NCI-H774 (cell line): ENCODE results near the gene MED8.

ENCODE experiments used
- DNase-seq: peaks from one replicate; lab custom pipeline; 2025; lab: John Stamatoyannopoulos, UW

Gene MED8, protein sequence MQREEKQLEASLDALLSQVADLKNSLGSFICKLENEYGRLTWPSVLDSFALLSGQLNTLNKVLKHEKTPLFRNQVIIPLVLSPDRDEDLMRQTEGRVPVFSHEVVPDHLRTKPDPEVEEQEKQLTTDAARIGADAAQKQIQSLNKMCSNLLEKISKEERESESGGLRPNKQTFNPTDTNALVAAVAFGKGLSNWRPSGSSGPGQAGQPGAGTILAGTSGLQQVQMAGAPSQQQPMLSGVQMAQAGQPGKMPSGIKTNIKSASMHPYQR

DNA sequence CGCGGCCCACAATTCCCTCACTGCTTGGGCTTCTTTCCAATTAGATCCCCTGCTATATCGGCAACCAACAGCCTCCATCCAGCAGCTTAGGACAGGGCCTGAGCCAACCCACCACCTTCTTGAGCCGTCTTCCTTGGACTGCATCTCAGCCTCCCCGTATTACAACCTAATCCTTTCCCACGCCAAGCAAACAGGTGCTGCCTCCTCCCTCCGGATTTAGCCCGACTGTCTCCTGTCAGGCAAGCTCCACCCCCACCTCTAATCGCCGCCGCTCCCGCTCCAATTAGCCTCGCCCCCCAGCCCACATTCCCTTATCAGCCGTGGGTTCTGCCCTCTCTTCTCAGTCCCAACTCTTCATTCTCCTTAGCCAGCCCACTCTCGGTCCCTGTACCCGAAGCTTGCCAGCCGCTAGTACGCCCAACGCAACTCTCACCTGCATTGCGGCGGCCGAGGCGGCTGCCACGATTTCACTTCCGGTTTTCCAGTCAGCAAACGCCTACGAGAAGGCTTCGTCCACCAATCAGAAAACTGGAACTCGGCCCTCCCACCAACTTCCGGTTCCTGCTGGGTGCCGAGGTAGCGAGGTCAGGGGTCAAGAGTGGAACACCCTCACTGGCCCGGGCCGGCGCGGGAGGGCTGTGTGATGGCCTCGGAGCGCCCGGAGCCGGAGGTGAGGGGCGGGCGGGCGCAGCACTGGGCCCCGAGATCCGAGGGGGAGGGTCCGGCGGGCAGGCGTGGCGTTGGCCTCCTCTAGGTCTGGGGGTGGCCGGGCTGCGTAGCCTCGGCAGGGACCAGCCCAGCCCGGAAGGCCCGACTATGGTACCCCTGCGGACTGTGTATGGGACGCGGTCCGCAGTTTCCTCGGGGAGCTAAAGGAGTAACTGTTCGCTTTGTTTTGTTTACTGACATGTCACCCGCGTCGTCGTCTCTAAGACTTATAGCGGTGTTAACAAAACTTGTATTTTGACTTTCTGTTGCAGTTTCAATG is at the start of gene MED8, which contains the start of gene SZT2:
Gene MED8, minus strand, starts transcription at position 475 of the 988 bp plus-strand sequence. Its CDS starts 36 bp downstream, at position 439.
Gene SZT2, plus strand, starts transcription at position 574 of the 988 bp plus-strand sequence. Its CDS starts 70 bp downstream, at position 644.
- DNase-seq: peak; percentile 99

DNA sequence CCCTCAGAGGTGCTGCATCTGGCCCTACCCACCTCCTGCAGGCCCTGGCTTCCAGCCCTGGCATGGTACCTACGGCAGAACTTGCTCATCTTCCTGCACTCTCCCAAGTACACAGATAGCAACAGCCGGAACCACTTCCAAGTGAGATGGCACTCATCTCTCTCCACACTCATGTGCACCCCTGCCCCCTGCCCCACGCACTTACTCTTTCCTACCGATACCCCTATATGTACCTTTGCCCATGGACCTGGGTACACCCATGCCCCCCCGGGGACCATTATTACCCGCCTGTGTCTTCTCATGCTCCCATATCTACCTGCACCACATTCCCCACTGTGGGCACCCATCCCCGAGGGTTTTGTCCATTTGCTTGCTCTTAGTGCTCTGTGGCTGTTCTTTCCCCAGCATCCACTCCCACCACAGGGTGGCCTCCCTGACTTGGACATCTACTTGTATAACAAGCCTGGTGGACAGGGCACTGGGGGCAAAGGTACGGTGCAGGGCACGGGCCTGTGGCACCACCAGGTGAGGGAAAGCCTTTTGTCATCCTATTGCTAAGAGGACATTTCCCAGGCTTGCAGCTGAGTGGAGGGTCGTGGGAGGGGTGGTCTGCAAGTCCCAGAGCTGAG is 49.5 kb upstream of the MED8 start:
- DNase-seq: no peak

DNA sequence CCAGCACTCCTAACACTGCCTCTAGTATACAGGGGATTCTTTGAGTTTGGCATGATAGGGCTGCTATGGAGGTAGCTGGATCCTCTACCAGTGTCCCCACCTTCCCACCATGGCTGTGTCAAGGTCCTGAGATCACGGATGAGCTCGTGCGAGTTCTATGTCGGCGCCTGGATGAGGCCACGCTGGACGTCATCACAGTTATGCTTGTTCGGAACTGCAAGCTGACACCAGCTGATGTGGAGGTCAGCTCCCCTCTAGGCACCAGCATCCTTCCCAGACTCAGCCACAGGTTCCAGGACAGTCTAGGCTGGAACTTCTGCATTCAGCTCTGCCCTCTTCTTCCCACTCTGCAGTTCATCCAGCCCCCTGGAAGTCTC is 49.0 kb upstream of the MED8 start:
- no peak for DNase-seq

DNA sequence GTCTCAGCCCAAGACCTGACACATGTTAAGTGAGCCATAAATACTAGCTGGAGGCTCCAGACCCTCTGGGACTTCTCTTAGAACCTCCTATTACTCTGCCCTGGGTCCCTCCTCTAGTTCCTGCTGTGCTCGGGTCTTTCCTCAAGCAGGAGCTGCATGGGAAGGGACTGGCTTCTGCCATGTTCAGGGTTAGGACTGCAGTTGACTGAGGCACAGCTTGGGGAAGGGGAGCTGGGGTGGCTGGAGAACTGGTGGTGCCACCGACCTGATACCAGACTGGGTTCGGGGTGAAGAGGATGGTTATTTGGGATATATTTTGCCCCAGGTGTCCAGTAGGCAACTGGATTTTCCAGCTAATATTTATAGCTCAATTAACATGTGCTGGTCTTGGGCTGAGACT is 48.4 kb upstream of the MED8 start:
- DNase-seq: no peak

DNA sequence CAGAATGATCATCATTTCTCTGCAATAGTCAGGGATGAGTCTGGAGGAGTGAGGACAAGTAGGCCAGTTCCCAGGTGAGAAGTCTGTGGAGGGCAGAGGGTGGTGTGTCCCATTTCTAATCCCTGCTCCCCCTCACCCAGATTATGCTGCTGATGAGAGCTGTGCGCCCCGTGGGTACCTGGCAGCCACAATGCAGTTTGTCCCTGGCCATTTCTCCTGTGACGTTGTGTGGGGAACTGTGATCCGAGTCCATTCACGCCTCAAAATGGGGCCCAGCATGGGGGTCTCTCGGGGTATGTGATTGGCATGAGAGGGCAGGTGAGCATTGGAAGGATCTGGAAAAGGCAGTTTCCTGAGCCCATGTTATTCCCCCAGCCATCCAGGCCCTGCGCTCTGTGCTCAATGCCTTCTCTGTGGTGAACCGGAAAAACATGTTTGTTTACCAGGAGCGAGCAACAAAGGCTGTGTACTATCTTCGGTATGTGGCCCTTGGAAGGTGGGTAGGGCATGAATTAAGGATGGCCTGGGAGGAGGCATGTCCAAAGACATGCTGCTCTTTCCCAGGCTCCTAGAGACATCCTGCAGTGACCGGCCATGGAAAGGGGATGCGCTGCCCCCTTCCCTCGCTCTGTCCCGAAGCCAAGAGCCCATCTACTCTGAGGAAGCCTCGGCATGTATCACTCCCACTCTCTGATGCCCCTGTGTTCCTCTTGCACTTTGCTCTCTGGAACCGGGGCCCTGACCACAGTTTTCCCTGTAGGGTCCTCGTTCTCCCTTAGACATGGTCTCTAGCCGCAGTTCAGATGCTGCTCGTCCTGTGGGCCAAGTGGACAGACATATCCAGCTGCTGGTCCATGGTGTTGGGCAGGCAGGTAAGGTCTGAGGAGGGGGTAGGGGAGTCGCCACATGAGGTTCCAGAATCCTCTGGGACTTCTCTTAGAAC is 47.7 kb upstream of the MED8 start:
- DNase-seq: no peak

DNA sequence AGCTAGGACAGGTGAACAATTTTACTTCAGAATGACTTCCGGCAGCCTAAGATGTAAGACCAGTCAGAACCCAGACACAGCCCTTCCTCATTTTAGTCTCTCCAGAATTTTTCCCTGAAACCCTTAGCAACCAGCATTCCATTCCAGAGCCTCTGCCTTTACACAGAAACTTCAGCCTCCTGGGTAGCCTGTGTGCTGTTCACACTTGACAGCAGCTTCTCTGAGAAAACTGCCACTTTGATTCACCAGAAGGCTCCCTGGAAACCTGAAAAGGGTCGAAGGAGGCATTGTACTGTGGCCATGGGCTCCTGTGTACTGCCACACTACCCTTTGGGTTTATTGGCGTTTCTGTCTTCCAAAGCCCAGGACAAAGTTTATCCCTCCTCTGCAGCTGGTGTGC is 46.8 kb upstream of the MED8 start:
- no peak for DNase-seq

DNA sequence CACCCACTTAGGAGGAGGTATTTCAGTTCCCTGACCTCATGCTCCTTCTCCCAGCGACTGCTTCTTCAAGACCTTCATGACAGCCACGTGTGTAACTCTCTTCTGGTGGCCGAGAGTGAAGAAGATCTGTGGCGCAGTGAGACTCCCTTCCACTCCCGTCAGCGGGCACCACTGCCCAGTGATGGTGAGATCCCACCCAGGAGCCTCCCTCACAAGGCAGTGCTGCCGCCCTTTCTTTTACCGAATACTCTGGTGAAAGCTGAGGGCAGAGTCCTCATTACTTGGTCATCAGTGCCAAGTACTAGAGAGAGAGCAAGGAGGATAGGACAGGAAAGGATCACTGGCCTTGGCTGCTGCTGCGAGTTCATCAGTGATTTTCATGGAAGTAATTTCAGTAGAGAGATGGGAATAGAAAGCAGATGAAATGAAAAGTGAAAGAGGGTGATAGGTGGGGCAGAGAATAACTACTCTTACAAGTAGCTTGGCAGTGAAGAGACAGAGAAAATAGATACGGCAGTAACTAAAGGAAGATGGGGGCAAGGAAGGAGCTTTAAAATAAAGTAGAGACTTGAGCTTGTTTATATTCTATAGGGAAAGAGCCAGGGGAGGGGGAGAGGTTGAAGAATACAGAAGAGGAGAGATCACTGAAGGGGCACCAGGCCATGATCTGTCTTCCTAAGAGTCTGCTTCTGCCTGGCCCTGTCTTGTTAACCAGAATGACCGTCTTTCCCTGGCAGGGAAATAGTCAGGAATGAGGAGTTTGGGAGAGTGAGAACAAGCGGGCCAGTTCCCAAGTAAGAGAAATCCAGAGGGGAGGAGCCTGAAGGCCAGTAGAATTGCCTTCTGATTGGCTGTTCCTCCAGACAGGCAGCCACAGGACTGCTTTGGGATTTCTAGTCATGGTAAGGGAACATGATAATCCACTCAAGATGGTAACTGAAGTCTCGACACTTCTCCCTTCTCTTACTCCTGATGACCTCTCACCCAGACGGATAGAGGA is 45.8 kb upstream of the MED8 start:
- DNase-seq: no peak

DNA sequence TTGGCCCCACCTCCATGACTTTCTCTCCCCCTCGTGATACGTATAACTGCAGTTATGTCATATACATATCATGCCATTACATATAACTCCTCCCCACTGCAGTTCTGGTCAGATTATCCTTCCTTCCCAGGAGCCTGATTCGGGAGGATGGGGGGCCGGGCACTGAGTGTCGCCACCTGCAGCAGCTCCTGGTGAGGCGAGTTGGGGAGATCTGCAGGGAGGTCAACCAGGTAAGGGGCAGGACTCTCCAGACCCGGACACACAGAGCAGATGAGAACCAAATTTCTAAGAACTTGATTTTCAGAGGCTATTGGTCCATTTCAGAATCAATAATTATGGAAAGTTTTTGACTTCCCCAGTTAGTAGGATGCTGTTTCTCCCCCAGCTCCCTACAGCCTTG is 44.7 kb upstream of the MED8 start:
- no peak for DNase-seq

DNA sequence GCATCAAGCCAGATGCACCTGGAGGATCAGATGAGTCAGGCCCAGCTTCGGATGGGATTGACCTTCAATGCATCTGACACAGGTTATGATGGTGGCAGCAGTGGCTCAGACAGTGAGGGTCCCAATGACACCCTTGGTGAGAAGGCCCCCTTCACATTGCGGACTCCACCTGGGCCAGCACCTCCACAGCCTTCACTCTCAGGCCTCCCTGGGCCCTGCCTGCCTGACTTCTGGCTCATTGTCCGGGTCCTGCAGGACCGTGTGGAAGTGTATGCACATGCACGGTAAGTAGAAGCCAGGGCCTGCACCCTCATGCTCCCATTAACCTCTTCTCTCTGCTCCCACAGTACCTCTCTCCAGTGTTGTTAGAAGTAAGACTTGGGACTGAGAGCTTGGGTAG is 43.3 kb upstream of the MED8 start:
- no peak for DNase-seq

DNA sequence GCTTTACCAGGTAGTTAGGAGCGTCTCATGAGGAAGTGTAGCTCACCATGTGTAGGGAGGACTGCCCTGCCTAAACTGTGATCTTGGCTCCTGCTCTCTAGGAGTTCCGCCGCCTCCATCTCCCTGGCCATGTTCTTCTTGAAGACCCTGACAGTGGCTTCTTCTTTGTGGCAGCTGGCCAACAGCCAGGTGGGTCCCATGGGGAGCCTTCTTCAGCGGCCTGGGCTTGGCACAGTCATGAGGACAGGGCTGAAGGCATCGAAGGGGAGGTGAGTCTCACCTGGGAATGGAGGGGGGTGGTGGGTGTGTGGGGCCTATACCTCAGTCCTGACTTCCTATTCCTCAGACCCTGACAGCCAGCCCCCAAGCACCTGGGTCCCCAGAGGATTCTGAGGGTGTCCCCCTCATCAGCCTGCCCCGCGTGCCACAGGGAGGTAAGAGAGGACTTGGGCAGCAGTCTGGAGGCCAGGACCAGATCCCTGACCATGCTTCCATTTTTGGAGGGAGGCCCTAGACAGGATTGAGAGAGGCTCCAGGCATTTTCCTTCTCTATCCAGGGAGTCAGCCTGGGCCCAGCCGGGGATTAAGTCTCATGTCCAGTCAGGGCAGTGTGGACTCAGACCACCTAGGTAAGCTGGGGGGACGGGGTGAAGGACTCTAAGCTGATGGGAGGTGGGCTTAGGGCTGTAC is 42.7 kb upstream of the MED8 start:
- DNase-seq: no peak

DNA sequence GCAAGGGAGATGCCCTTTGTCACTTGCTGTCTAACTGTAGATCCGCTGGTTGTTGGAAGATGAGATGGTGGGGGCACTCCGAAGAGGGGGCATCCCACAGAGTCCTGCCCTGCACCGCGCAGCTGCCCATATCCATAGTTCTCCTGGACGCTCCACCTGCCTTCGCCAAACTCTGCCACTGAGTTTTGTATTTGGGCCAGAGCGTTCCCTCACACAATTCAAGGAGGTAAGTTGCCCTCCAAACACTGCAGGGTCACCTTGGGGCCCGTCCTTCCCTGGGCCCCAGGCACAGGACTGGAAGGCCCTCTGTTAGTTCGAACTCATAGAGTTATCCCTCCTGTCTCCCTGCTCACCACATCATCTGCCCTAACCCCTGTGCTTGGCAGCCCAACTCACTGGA is 42.1 kb upstream of the MED8 start:
- no peak for DNase-seq

DNA sequence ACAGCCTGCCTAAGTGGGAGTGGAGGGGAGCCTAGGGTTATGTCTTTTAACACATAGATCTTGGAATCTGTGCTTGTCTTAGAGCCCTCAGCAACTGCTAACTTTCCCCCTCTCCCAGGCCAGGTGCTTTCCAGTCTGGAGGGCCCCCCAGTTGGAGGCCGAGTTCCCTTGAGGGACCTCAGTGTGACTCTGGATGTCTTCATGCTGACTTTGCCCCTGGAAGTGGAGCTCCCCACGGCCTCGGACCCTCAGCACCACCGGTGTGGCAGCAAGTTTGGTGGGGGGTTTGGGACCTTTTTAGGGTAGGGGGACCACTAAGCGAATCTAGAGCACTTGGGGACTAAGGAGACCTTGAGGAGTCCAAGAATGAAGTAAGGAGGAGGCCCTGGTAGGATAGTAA is 41.2 kb upstream of the MED8 start:
- no peak for DNase-seq

DNA sequence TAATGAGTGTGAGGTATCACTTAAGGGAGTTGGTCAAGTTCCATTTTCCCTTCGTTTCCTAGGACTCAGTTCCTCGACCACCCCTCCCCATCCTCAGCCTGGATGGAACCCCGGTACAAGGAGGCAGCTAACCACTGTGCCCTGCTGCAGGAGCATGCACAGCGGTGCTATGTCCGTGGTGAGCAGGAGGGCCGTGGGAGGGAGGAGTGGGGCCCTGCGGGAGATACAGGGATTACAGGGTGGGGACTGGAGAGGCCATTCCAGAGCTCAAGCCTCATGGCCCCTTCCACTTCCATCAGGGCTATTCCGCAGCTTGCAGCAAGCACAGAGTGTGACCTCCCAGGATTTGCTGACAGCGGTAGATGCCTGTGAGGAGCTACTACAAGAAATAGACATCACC is 38.3 kb upstream of the MED8 start:
- no peak for DNase-seq

DNA sequence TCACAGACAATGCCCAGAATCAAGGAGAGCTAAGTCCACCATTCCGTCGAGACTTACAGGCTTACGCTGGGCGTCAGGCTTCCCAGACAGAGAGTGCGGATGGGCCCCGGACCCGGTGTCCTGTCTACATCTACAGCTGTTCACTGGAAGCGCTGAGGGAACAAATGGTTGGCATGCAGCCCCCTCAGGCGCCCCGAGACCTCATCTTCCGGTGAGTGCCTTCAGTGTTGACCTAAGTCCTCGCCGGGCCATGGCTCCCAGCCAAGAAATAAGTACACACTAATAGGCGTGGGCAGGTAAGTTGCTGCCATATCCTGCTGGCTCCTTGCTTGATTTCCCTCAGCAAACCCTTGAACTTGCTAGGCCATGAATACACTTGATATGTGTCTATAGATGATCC is 37.9 kb upstream of the MED8 start:
- no peak for DNase-seq

DNA sequence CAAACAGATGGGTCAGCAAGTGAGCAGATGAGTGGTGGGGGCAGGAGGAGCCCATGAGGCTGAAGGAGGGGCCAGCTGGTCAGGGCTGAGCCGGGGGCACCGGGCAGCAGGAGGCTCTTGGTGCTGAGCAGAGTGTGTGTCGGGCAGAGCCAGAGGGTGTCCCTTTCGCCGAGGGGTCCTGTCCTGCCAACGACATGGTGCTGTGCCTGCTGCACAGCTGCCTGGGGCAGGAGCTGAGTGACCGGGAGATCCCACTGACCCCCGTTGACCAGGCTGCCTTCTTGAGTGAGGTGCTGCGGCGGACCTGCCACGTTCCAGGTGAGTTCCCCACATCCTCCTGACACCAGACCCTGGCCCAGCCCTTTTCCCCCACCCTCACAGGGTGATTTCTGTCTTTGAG is 36.6 kb upstream of the MED8 start:
- DNase-seq: no peak

DNA sequence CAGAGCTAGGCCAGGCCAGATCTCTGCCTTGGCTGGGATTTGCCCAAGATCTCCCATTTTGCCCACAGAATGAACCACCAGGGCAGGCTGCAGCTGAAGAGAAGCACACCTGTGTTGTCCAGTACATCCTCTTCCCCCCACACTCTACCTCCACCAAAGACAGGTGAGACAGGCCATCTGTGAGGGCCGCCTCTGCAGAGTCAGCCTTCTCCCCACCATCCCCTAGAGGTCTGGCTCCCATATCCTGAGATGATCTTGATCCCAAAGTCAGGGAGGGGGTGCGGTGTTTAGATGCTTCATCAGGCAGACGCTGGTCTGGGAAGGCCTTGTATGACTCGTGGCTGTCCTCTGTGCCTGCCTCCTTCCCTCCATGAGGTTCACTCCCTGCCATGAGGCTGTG is 35.4 kb upstream of the MED8 start:
- no peak for DNase-seq

DNA sequence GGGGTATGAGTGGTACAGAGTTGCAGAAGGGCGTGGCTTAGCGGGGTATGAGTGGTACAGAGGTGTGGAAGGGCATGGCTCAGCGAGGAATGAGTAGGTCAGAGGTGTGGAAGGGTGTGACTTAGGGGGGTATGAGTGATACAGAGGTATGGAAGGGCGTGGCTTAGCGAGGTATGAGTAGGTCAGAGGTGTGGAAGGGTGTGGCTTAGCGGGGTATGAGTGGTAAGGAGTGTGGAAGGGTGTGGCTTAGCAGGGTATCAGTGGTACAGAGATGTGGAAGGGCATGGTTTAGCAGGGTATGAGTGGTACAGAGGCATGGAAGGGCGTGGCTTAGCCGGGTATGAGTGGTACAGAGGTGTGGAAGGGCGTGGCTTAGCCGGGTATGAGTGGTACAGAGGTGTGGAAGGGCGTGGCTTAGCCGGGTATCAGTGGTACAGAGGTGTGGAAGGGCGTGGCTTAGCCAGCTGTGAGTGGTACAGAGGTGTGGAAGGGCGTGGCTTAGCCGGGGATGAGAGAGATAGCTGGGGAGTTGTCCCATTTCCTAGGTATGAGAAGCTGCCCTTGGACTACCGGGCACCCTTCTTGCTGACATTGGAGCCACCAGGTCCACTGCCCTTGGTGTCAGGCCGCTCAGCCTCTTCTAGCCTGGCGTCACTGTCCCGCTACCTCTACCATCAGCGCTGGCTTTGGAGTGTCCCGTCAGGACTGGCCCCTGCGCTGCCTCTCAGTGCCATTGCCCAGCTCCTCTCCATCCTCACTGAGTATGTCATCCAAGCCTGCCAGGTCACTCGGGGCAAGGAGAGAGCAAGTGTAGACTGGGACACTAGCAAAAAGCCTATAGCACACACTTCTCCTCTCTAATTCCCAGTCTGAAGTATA is 34.3 kb upstream of the MED8 start:
- no peak for DNase-seq

DNA sequence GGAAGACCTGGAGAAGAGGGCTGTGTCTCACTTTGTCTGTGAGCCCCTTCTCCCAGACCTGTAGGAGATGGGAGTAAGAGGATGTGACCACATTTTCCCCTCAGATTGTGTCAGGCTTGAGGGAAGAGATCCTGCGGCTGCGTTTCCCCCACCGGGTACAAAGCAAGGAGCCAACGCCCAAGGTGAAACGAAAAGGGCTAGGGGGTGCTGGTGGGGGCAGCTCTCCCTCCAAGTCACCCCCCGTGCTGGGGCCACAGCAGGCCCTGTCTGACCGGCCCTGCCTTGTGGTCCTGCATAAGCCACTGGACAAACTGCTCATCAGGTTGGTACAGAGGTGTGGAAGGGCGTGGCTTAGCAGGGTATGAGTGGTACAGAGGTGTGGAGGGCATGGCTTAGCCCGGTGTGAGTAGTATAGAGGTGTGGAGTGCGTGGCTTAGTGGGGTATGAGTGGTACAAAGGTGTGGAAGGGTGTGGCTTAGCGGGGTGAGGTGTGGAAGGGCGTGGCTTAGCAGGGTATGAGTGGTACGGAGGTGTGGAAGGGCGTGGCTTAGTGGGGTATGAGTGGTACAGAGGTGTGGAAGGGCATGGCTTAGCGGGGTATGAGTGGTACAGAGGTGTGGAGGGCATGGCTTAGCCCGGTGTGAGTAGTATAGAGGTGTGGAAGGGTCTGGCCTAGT is 33.5 kb upstream of the MED8 start:
- no peak for DNase-seq
